PC-3 (cell line): ENCODE results near the gene PREX1. TPM values are rescaled to one million over a fixed set of nuclear protein-coding genes. Genes with fewer than 3 reads are reported as not detected.

Experiments used
- ATAC-seq: fragments of 200-7000 bp; cut with Tn5 transposase; 2 replicates; pipeline ENCODE4 v1.9.1; 2020; ENCODE audit warnings: mild to moderate bottlenecking, moderate library complexity
- BruUV-seq: library from RNA; stranded (reverse); fragments of 400-500 nt; replicated peaks from 2 replicates; lab custom pipeline; 2021; lab: Mats Ljungman, UMichigan
- CTCF ChIA-PET: fragments of 300-600 bp; sonication (Branson Sonifier 250); formaldehyde crosslinking; loops from one replicate; lab custom pipeline; 2022; ENCODE audit warnings: antibody characterized with exemption; lab: Charles Lee
- POLR2A ChIA-PET: fragments of 300-600 bp; sonication (Branson Sonifier 250); formaldehyde crosslinking; loops from one replicate; lab custom pipeline; 2022; ENCODE audit warnings: antibody characterized with exemption; ENCODE audit not compliant: unreplicated experiment; lab: Charles Lee
- DNase-seq: peaks from one replicate; pipeline ENCODE4 v3.0.0-alpha.2; 2015
- H2AFZ ChIP-seq: fragments of 300-600 bp; sonication (generic); 2 replicates; pipeline ENCODE4 v1.6.0; 2016; ENCODE audit warnings: antibody characterized with exemption, low read length
- H3F3A ChIP-seq: fragments of 300-600 bp; sonication (generic); one replicate; pipeline ENCODE4 v1.6.0; 2017; ENCODE audit warnings: antibody characterized with exemption, low read length, control low read depth, mild to moderate bottlenecking; ENCODE audit not compliant: unreplicated experiment
- H3K27ac ChIP-seq: fragments of 300-600 bp; sonication (generic); 2 replicates; pipeline ENCODE4 v1.5.1; 2016; ENCODE audit warnings: mild to moderate bottlenecking, low read length
- H3K27me3 ChIP-seq: fragments of 300-600 bp; sonication (generic); 2 replicates; pipeline ENCODE4 v1.6.1; 2016; ENCODE audit warnings: low read length, mixed read lengths
- H3K36me3 ChIP-seq: fragments of 300-600 bp; sonication (generic); 2 replicates; pipeline ENCODE4 v1.6.1; 2016; ENCODE audit warnings: low read depth, mixed run types, low read length, mixed read lengths
- H3K4me1 ChIP-seq: fragments of 300-600 bp; sonication (generic); 2 replicates; pipeline ENCODE4 v1.5.1; 2016; ENCODE audit warnings: low read length; ENCODE audit not compliant: insufficient read depth
- H3K4me2 ChIP-seq: fragments of 300-600 bp; sonication (generic); 2 replicates; pipeline ENCODE4 v1.6.0; 2016; ENCODE audit warnings: low read length
- H3K4me3 ChIP-seq: fragments of 300-600 bp; sonication (generic); 2 replicates; pipeline ENCODE4 v1.5.1; 2016; ENCODE audit warnings: mild to moderate bottlenecking, low read length, mixed read lengths
- H3K79me2 ChIP-seq: fragments of 300-600 bp; sonication (generic); 2 replicates; pipeline ENCODE4 v1.6.1; 2017; ENCODE audit warnings: low read length, mixed read lengths
- H3K9ac ChIP-seq: fragments of 300-600 bp; sonication (generic); 2 replicates; pipeline ENCODE4 v1.6.0; 2016; ENCODE audit warnings: mild to moderate bottlenecking, low read length
- H3K9me2 ChIP-seq: fragments of 300-600 bp; sonication (generic); replicated peaks from 2 replicates; pipeline ENCODE4 v1.6.1; 2016; ENCODE audit warnings: mixed run types, low read length, mixed read lengths
- H3K9me3 ChIP-seq: fragments of 300-600 bp; sonication (generic); 2 replicates; pipeline ENCODE4 v1.6.1; 2016; ENCODE audit warnings: low read length, mixed read lengths
- H4K20me1 ChIP-seq: fragments of 300-600 bp; sonication (generic); 2 replicates; pipeline ENCODE4 v1.6.1; 2016; ENCODE audit warnings: low read length, mixed read lengths
- EZH2 ChIP-seq: fragments of 300-600 bp; sonication (generic); IDR thresholded peaks from one replicate; pipeline ENCODE4 v1.6.1; 2017; ENCODE audit warnings: antibody characterized with exemption, mild to moderate bottlenecking, low read length; ENCODE audit not compliant: unreplicated experiment
- EZH2phosphoT487 ChIP-seq: fragments of 300-600 bp; sonication (generic); IDR thresholded peaks from 2 replicates; pipeline ENCODE4 v1.6.1; 2018; ENCODE audit warnings: mild to moderate bottlenecking, antibody characterized with exemption, low read length, borderline replicate concordance
- intact Hi-C: fragments of 100-400 bp; cut with micrococcal nuclease; formaldehyde crosslinking; loops from 2 replicates; pipeline ENCODE4 v1.9.0; 2023
- total RNA-seq: library from RNA; depleted of rRNA; stranded (reverse); fragments of >200 nt; gene quantifications from 2 replicates; pipeline ENCODE4 v1.2.3, GENCODE V29; 2014
- TF ChIP-seq, protein P1 (sequence below): fragments of 300-600 bp; sonication (generic); conservative IDR thresholded peaks from 2 replicates; pipeline ENCODE4 v1.5.1; 2017; ENCODE audit warnings: antibody characterized with exemption, low read depth, mild to moderate bottlenecking, low read length

Gene PREX1
- total RNA-seq, 1 experiment from 2014 or later, result 22.1 TPM

GRCh38 chr20:48652961-48653705 is 174.7 kb downstream of the PREX1 start:
- Histone ChIP-seq H3F3A (no peaks in the 10 kb centered on the region), H3K4me3 (no peak overlapping the region), H3K9me3 (no peaks in the 10 kb centered on the region), H3K27me3 (no peaks in the 10 kb centered on the region), H3K4me2 (no peak overlapping the region), H3K4me1 (no peaks in the 10 kb centered on the region), H2AFZ (no peak overlapping the region), H3K9me2 (no peaks in the 10 kb centered on the region), H3K36me3 (0 out of 2 replicates have a peak, but pooled peaks cover 4% of the 10 kb centered on the region), H4K20me1 (no peaks in the 10 kb centered on the region), H3K79me2 (no peaks in the 10 kb centered on the region), H3K27ac (no peak overlapping the region), H3K9ac (no peak overlapping the region)
- DNase-seq (no peak), ATAC-seq (no peak)
- intact Hi-C loops, result loop anchor here (10.0 kb wide), 1 partner anchor 142 kb away; no protein-coding TSS in a partner anchor
- POLR2A ChIA-PET, result no interaction called here
- BruUV-seq, result no TSS peak
- TF ChIP-seq, protein P1, sequence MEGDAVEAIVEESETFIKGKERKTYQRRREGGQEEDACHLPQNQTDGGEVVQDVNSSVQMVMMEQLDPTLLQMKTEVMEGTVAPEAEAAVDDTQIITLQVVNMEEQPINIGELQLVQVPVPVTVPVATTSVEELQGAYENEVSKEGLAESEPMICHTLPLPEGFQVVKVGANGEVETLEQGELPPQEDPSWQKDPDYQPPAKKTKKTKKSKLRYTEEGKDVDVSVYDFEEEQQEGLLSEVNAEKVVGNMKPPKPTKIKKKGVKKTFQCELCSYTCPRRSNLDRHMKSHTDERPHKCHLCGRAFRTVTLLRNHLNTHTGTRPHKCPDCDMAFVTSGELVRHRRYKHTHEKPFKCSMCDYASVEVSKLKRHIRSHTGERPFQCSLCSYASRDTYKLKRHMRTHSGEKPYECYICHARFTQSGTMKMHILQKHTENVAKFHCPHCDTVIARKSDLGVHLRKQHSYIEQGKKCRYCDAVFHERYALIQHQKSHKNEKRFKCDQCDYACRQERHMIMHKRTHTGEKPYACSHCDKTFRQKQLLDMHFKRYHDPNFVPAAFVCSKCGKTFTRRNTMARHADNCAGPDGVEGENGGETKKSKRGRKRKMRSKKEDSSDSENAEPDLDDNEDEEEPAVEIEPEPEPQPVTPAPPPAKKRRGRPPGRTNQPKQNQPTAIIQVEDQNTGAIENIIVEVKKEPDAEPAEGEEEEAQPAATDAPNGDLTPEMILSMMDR, result no peak
- TF ChIP-seq EZH2, result no peak
- TF ChIP-seq EZH2phosphoT487, result no peak
- CTCF ChIA-PET, result no interaction called here

DNA sequence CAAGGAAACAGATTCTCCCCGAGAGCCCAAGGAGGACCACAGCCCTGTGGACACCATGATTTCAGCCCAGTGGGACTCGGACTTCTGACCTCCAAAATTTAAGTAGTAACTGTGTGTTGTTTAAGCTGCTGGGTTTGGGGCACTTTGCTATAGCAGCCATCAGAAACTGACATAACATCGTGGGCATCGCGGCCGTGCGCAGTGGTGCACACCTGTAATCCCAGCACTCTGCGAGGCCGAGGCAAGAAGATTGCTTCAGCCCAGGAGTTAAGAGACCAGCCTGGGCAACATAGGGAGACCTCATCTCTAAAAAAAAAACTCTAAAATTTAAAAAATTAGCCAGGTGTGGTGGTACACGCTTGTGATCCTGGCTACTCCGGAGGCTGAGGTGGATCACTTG is 175.8 kb downstream of the PREX1 start:
- ChIA-PET CTCF (no interaction called here), POLR2A (no interaction called here)
- Histone ChIP-seq H3K4me2 (no peak overlapping the region), H3K9me2 (no peaks in the 10 kb centered on the region), H3K79me2 (no peaks in the 10 kb centered on the region), H3F3A (no peaks in the 10 kb centered on the region), H4K20me1 (no peaks in the 10 kb centered on the region), H3K4me1 (no peaks in the 10 kb centered on the region), H3K27me3 (no peaks in the 10 kb centered on the region), H3K9me3 (no peaks in the 10 kb centered on the region), H3K27ac (no peak overlapping the region), H3K36me3 (0 out of 2 replicates have a peak, but pooled peaks cover 4% of the 10 kb centered on the region), H3K4me3 (no peak overlapping the region), H3K9ac (no peak overlapping the region), H2AFZ (no peak overlapping the region)
- BruUV-seq, result no TSS peak
- ATAC-seq (no peak), DNase-seq (no peak)
- intact Hi-C loops, result loop anchor here (10.0 kb wide), 1 partner anchor 143 kb away; no protein-coding TSS in a partner anchor
- TF ChIP-seq EZH2phosphoT487, result no peak
- no peak for TF ChIP-seq EZH2
- TF ChIP-seq, protein P1, result no peak

GRCh38 chr20:48651271-48651670 is 176.5 kb downstream of the PREX1 start:
- Histone ChIP-seq H3K9me2 (no peaks in the 10 kb centered on the region), H3K4me3 (no peak overlapping the region), H3K27me3 (no peaks in the 10 kb centered on the region), H3K79me2 (no peaks in the 10 kb centered on the region), H3K4me1 (no peaks in the 10 kb centered on the region), H3K9ac (no peak overlapping the region), H4K20me1 (no peaks in the 10 kb centered on the region), H2AFZ (no peak overlapping the region), H3K36me3 (0 out of 2 replicates have a peak, but pooled peaks cover 4% of the 10 kb centered on the region), H3K27ac (no peak overlapping the region), H3F3A (no peaks in the 10 kb centered on the region), H3K9me3 (no peaks in the 10 kb centered on the region), H3K4me2 (no peak overlapping the region)
- no TSS peak for BruUV-seq
- DNase-seq (no peak), ATAC-seq (no peak)
- POLR2A ChIA-PET, result no interaction called here
- TF ChIP-seq EZH2phosphoT487, result no peak
- TF ChIP-seq, protein P1, result no peak
- TF ChIP-seq EZH2, result no peak
- intact Hi-C loops, result loop anchor here (10.0 kb wide), 1 partner anchor 144 kb away; no protein-coding TSS in a partner anchor
- CTCF ChIA-PET, result no interaction called here
